Measurements from ENCODE around the gene TMED8.

DNA sequence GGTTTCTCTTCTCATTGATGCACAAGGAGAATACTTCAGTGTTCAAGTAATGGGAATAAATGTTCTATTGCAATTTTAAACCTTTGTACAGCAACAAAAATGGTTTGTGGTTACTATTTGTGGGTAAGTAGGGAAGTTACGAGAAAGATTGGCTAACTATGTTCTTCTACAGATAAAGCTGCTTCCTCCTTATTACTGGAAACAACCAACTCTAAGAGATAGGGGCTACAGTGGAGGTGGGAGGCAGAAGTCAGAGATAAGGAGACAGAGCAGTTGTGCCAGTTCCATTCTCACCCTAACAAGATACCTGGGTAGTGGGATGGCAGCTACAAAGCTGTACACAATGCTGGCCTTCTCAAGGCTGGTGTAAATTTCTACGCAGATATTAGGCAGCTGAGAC, 30.3 kb upstream of the TMED8 start:
- TF ChIP-seq CTCF (conservative IDR thresholded peaks at IDR 0.05) (no peak), EZH2 (IDR thresholded peaks at IDR 0.05; ENCODE audit: low read depth) (no peak)

All from PC-9 (cell line).